Stimulated activated CD8-positive, alpha-beta memory T cell treated with anti-CD3 and anti-CD28 coated beads, Interleukin-12 subunit alpha, Interleukin-12 subunit beta, amount 100 ng/mL, for 4 hours (primary cell): ENCODE data around the gene PCYT1A.
"Not testable (repeated sequence)": the region's sequence is repeated elsewhere in the genome, so short reads cannot be mapped to it uniquely, and the experiment has no call there.

Experiments
- DNase-seq: peaks from one replicate; pipeline ENCODE4 v3.0.0-alpha.2; 2020; ENCODE audit warnings: low read depth

The PCYT1A gene

GRCh38 chr3:196214783-196215441, 72.6 kb downstream of the PCYT1A start:
- no peak for DNase-seq

- DNase-seq: no peak
Observed at GRCh38 chr3:196210673-196211556, 76.6 kb downstream of the PCYT1A start, which contains the start of gene ZDHHC19. Gene ZDHHC19, minus strand, starts transcription at chr3:196211400. Its CDS starts 85 bp downstream, at chr3:196211315.

GRCh38 chr3:196209944-196210672, 77.4 kb downstream of the PCYT1A start:
- not testable (repeated sequence) for DNase-seq

- no peak for DNase-seq
Observed at GRCh38 chr3:196208942-196209695, 78.4 kb downstream of the PCYT1A start.

GRCh38 chr3:196207833-196208607, 79.5 kb downstream of the PCYT1A start:
- peak; percentile 25 for DNase-seq

- no peak for DNase-seq
Observed at GRCh38 chr3:196207159-196207832, 80.2 kb downstream of the PCYT1A start.

- not testable (repeated sequence) for DNase-seq
Observed at GRCh38 chr3:196205442-196206205, 81.9 kb downstream of the PCYT1A start.

GRCh38 chr3:196203846-196204245, 83.7 kb downstream of the PCYT1A start:
- no peak for DNase-seq

GRCh38 chr3:196202516-196202970, 85.0 kb downstream of the PCYT1A start:
- DNase-seq: no peak

GRCh38 chr3:196198771-196199753, 88.5 kb downstream of the PCYT1A start:
- no peak for DNase-seq

- no peak for DNase-seq
Observed at GRCh38 chr3:196198081-196198675, 89.3 kb downstream of the PCYT1A start.

GRCh38 chr3:196197524-196197923, 90.0 kb downstream of the PCYT1A start:
- no peak for DNase-seq

- no peak for DNase-seq
Observed at GRCh38 chr3:196195664-196196265, 91.8 kb downstream of the PCYT1A start.

- no peak for DNase-seq
Observed at GRCh38 chr3:196194542-196194915, 93.0 kb downstream of the PCYT1A start.

GRCh38 chr3:196193736-196194541, 93.6 kb downstream of the PCYT1A start:
- no peak for DNase-seq

- DNase-seq: no peak
Observed at GRCh38 chr3:196193133-196193735, 94.3 kb downstream of the PCYT1A start.
